BLaER1 treated with 17β-estradiol and CSF1 and Interleukin-3, amounts not matched to agents 10 nM and 100 nM (cell line): ENCODE data around the gene AP1S1.
"Not testable (repeated sequence)": the region's sequence is repeated elsewhere in the genome, so short reads cannot be mapped to it uniquely, and the experiment has no call there.

Experiments
- H3K27ac ChIP-seq, 11 experiments: shearing (Covaris generic); formaldehyde crosslinking; 2 replicates each; pipeline ENCODE4 v1.8.1; 2022
- H3K27me3 ChIP-seq, 11 experiments: shearing (Covaris generic); formaldehyde crosslinking; 2 replicates each; pipeline ENCODE4 v1.8.1; 2022
- H3K36me3 ChIP-seq, 11 experiments: shearing (Covaris generic); formaldehyde crosslinking; 2 replicates each; pipeline ENCODE4 v1.8.1; 2022
- H3K4me1 ChIP-seq, 10 experiments: shearing (Covaris generic); formaldehyde crosslinking; 2 replicates each; pipeline ENCODE4 v1.8.1; 2022
- H3K4me2 ChIP-seq, 11 experiments: shearing (Covaris generic); formaldehyde crosslinking; 2 replicates each; pipeline ENCODE4 v1.8.1; 2022
- H3K4me3 ChIP-seq, 10 experiments: shearing (Covaris generic); formaldehyde crosslinking; 2 replicates each; pipeline ENCODE4 v1.8.1; 2022
- H3K9ac ChIP-seq, 11 experiments: shearing (Covaris generic); formaldehyde crosslinking; 2 replicates each; pipeline ENCODE4 v1.8.1; 2022
- H3K9me3 ChIP-seq, 11 experiments: shearing (Covaris generic); formaldehyde crosslinking; replicated peaks in 1 of 11; 2 replicates each; pipeline ENCODE4 v1.8.1; 2022
- H4K20me1 ChIP-seq, 11 experiments: shearing (Covaris generic); formaldehyde crosslinking; 2 replicates each; pipeline ENCODE4 v1.8.1; 2022
- Cebpa-rat ChIP-seq, 11 experiments: shearing (Covaris generic); IDR thresholded peaks; 2 replicates each; pipeline ENCODE4 v1.8.1; 2022

Gene AP1S1

GRCh38 chr7:101113836-101114235, 40.4 kb upstream of the AP1S1 start:
- Histone ChIP-seq H3K9ac (no peak overlapping the region), H3K36me3 (no peaks in the 10 kb centered on the region), H3K27me3 (peaks cover 0 to 3% (median 0%) of the 10 kb centered on the region in 11 experiments; a peak in 1 of 22 replicates), H4K20me1 (no peaks in the 10 kb centered on the region; a peak in 2 of 22 replicates), H3K4me1 (peaks cover 2 to 37% (median 18%) of the 10 kb centered on the region in 10 experiments), H3K9me3 (no peaks in the 10 kb centered on the region), H3K4me2 (peak overlapping the region in 7 of 11 experiments; percentile 1 to 51 (median 37); a peak in 10 of 22 replicates), H3K27ac (no peak overlapping the region), H3K4me3 (no peak overlapping the region)
- no peak for TF ChIP-seq Cebpa-rat (IDR thresholded peaks at IDR 0.05)

GRCh38 chr7:101114492-101114891, 39.8 kb upstream of the AP1S1 start:
- Histone ChIP-seq H3K27me3 (no peaks in the 10 kb centered on the region), H4K20me1 (no peaks in the 10 kb centered on the region; a peak in 2 of 22 replicates), H3K36me3 (no peaks in the 10 kb centered on the region), H3K4me2 (peak overlapping the region in 7 of 11 experiments; percentile 1 to 51 (median 37); a peak in 11 of 22 replicates), H3K27ac (no peak overlapping the region), H3K9me3 (no peaks in the 10 kb centered on the region), H3K9ac (peak overlapping the region in 2 of 11 experiments; percentile 9 to 24; a peak in 1 of 22 replicates), H3K4me3 (no peak overlapping the region), H3K4me1 (peaks cover 0 to 37% (median 14%) of the 10 kb centered on the region in 10 experiments; a peak in 15 of 20 replicates)
- TF ChIP-seq Cebpa-rat (IDR thresholded peaks at IDR 0.05), result no peak

DNA sequence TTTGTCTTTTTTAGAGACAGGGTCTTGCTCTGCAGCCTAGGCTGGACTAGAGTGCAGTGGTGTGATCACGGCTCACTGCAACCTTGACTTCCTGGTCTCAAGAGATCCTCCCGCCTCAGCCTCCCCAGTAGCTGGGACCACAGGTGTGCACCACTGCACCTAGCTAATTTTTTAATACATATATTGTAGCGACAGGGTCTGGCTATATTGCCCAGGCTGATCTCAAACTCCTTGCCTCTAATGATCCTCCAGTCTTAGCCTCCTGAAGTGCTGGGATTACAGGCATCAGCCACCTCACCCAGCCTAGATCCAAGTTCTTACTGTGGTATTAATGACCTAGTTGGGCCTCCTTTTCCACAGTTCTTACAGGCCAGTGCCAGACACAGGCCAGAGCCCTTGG, 39.1 kb upstream of the AP1S1 start:
- no peaks in the 10 kb centered on the region for H3K9me3 ChIP-seq
- H3K4me1 ChIP-seq, result peaks cover 4 to 37% (median 19%) of the 10 kb centered on the region in 10 experiments; a peak in 19 of 20 replicates
- H3K4me3 ChIP-seq, result no peak overlapping the region
- no peak for TF ChIP-seq Cebpa-rat (IDR thresholded peaks at IDR 0.05)
- no peak overlapping the region for H3K9ac ChIP-seq
- H3K27me3 ChIP-seq, result no peaks in the 10 kb centered on the region
- H4K20me1 ChIP-seq, result no peaks in the 10 kb centered on the region; a peak in 2 of 22 replicates
- 0 out of 22 replicates have a peak overlapping the region, but pooled peaks of 1 of the 11 experiments have one; percentile 51 for H3K4me2 ChIP-seq
- H3K27ac ChIP-seq, result no peak overlapping the region
- H3K36me3 ChIP-seq, result no peaks in the 10 kb centered on the region

DNA sequence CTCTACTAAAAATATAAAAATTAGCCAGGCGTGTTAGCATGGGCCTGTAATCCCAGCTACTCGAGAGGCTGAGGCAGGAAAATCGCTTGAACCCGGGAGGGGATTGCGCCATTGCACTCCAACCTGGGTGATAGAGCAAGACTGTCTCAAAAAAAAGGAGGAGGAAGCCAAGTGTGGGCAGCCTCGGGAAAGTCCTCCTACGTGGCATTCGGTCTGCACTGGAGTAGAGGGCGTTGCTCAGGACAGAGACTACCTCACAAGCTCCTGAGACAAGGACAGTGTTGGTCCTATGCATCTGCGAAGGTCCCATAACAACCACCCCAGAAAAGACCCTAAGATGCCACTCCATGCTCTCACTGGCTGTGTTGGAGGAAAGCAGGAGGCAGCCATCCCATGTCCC, 37.4 kb upstream of the AP1S1 start:
- Histone ChIP-seq H3K36me3 (no peaks in the 10 kb centered on the region), H3K4me3 (no peak overlapping the region), H4K20me1 (no peaks in the 10 kb centered on the region; a peak in 2 of 22 replicates), H3K9ac (no peak overlapping the region), H3K4me1 (peaks cover 9 to 48% (median 35%) of the 10 kb centered on the region in 10 experiments), H3K27me3 (0 out of 22 replicates have a peak, but pooled peaks cover 0 to 4% (median 0%) of the 10 kb centered on the region in 11 experiments), H3K27ac (no peak overlapping the region), H3K9me3 (no peaks in the 10 kb centered on the region), H3K4me2 (peak overlapping the region in 3 of 11 experiments; percentile 3 to 30 (median 10); a peak in 1 of 22 replicates)
- TF ChIP-seq Cebpa-rat (IDR thresholded peaks at IDR 0.05), result no peak

DNA sequence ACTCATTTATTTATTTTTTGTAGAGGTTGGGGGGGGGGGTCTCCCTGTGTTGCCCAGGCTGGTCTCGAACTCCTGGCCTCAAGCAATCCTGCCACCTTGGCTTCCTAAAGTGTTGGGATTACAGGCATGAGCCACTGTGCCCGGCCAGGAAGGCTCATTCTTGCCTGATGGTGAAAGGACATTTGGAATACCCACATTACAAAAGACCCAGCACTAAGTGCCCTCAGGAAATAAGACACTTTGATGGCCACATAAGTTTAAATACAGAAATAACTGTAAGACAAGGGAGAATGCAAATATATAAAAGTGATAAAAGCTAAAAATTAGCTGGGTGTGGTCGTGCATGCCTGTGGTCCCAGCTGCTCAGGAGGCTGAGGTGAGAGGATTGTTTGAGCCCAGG, 35.4 kb upstream of the AP1S1 start:
- no peaks in the 10 kb centered on the region for H3K9me3 ChIP-seq
- H3K4me2 ChIP-seq, result no peak overlapping the region
- no peak overlapping the region for H3K27ac ChIP-seq
- TF ChIP-seq Cebpa-rat (IDR thresholded peaks at IDR 0.05), result no peak
- H4K20me1 ChIP-seq, result no peaks in the 10 kb centered on the region; a peak in 1 of 22 replicates
- no peak overlapping the region for H3K4me3 ChIP-seq
- H3K9ac ChIP-seq, result no peak overlapping the region
- no peaks in the 10 kb centered on the region for H3K36me3 ChIP-seq
- peaks cover 0 to 19% (median 0%) of the 10 kb centered on the region in 11 experiments; a peak in 4 of 22 replicates for H3K27me3 ChIP-seq
- H3K4me1 ChIP-seq, result peaks cover 25 to 66% (median 54%) of the 10 kb centered on the region in 10 experiments

DNA sequence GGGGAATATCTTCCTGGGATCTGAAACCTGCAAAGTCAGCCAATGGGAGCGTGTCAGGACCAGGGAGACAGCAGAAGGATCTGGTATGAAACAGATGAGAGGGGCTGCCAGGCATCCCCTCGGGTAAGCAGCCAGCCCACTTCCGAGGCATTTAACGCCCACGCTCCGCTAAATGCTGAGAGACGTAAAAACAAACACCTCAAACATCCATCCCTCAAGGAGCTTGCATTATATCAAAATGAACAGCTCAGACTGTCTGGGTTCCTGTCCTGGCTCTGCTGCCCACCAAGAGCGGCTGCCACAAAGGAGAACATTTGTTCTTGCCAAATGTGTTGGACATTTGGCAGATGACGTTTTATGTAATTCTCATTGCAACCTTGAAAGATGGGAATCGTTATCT, 34.4 kb upstream of the AP1S1 start:
- Histone ChIP-seq H4K20me1 (no peaks in the 10 kb centered on the region; a peak in 1 of 22 replicates), H3K9ac (no peak overlapping the region; a peak in 1 of 22 replicates), H3K36me3 (no peaks in the 10 kb centered on the region), H3K27me3 (peaks cover 0 to 19% (median 0%) of the 10 kb centered on the region in 11 experiments; a peak in 4 of 22 replicates), H3K9me3 (no peaks in the 10 kb centered on the region), H3K4me1 (peaks cover 35 to 68% (median 60%) of the 10 kb centered on the region in 10 experiments), H3K4me3 (no peak overlapping the region), H3K27ac (no peak overlapping the region), H3K4me2 (peak overlapping the region in 10 of 11 experiments; percentile 1 to 94 (median 87); a peak in 19 of 22 replicates)
- no peak for TF ChIP-seq Cebpa-rat (IDR thresholded peaks at IDR 0.05)

DNA sequence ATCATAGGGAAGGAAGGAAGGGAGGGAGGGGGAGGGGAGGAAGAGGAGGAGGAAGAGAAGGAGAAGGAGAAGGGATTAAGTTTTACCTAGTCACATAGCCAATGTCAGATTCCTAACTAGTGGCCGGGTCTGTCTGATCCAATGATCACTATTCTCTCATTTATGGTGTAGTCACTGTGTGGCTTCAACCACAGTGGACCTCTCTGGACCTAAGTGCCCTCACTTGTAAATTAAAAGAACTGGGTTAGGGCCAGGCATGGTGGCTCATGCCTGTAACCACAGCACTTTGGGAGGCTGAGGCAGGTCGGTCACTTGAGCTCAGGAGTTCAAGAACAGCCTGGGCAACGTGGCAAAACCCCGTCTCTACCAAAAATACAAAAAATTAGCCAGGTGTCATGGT, 34.0 kb upstream of the AP1S1 start:
- peaks cover 0 to 19% (median 0%) of the 10 kb centered on the region in 11 experiments; a peak in 4 of 22 replicates for H3K27me3 ChIP-seq
- H3K36me3 ChIP-seq, result no peaks in the 10 kb centered on the region
- TF ChIP-seq Cebpa-rat (IDR thresholded peaks at IDR 0.05), result no peak
- no peak overlapping the region for H3K27ac ChIP-seq
- no peak overlapping the region for H3K9ac ChIP-seq
- no peaks in the 10 kb centered on the region; a peak in 1 of 22 replicates for H4K20me1 ChIP-seq
- H3K4me3 ChIP-seq, result no peak overlapping the region
- peak overlapping the region in 10 of 11 experiments; percentile 1 to 94 (median 87); a peak in 19 of 22 replicates for H3K4me2 ChIP-seq
- peaks cover 40 to 72% (median 63%) of the 10 kb centered on the region in 10 experiments for H3K4me1 ChIP-seq
- H3K9me3 ChIP-seq, result no peaks in the 10 kb centered on the region

DNA sequence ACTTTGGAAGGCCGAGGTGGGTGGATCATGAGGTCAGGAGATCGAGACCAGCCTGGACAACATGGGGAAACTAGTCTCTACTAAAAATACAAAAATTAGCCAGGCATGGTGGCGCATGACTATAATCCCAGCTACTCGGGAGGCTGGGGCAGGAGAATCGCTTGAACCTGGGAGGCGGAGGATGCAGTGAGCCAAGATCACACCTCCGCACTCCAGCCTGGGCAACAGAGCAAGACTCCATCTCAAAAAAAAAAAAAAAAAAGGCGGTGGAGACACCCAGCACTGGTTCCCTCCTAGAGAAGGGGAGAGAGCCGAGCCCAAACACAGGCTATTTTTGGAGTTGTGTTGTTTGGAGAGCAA, 32.7 kb upstream of the AP1S1 start:
- H3K36me3 ChIP-seq, H3K9me3 ChIP-seq, H4K20me1 ChIP-seq: not testable (repeated sequence)
- Histone ChIP-seq H3K4me2 (peak overlapping the region; percentile 77 to 94 (median 88)), H3K4me1 (peaks cover 53 to 85% (median 76%) of the 10 kb centered on the region in 10 experiments), H3K9ac (peak overlapping the region in 10 of 11 experiments; percentile 39 to 72 (median 64); a peak in 19 of 22 replicates), H3K27ac (peak overlapping the region in 10 of 11 experiments; percentile 47 to 79 (median 76); a peak in 19 of 22 replicates), H3K27me3 (peaks cover 0 to 28% (median 0%) of the 10 kb centered on the region in 11 experiments; a peak in 4 of 22 replicates), H3K4me3 (peak overlapping the region in 9 of 10 experiments; percentile 21 to 61 (median 29); a peak in 7 of 20 replicates)

DNA sequence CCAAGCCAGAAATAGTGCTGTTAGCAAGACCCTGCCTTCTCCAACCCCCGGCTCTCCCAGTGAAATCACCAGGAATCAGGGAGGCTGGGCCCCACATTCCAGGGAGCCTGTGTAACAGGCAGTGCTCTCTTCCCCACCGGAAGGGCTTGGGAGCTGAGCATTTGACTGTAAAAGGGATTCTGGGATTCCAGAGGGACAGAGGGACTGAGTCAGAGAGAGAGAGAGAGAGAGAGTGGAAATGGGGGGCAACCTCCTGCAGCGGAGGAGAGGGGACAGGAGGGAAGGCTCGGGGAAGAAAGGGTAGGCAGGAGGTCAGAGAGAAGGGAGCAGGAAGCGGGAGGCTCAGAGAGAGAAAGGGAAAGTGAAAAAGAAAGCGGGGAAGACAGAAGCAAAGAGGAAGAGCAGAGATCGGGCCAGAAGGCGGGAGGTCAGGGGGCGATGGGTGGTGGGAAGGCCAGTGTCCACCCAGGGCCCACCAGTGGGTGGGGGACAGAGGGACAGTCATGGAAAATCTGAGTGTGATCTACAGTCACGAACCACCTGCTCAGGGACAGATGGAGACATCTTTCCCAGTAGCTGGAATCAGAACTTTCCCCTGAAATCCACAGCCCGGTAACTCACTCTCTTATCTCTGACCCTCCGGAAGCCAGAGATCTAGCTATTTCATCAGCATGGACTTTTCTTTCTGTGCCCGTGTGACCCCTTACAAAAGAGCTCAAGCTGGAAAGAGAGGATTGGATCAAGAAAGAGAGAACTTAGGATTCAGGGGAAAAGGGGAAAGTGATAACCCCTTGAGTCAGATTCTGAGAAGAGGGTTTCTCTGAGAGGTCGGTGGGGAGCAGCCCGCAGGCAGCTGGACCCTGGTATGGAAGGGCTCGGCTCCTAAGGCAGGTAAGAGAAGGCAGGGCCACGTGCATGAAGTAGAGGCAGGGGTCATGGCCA, 32.0 kb upstream of the AP1S1 start:
- peak overlapping the region; percentile 12 to 61 (median 28); a peak in 14 of 20 replicates for H3K4me3 ChIP-seq
- H3K9ac ChIP-seq, result peak overlapping the region; percentile 39 to 72 (median 64); a peak in 20 of 22 replicates
- H3K4me1 ChIP-seq, result peaks cover 59 to 87% (median 81%) of the 10 kb centered on the region in 10 experiments
- no peak for TF ChIP-seq Cebpa-rat (IDR thresholded peaks at IDR 0.05)
- no peaks in the 10 kb centered on the region for H3K36me3 ChIP-seq
- peak overlapping the region in 10 of 11 experiments; percentile 47 to 79 (median 76); a peak in 19 of 22 replicates for H3K27ac ChIP-seq
- peaks cover 0 to 28% (median 0%) of the 10 kb centered on the region in 11 experiments; a peak in 4 of 22 replicates for H3K27me3 ChIP-seq
- peak overlapping the region; percentile 77 to 94 (median 88) for H3K4me2 ChIP-seq
- H3K9me3 ChIP-seq, result no peaks in the 10 kb centered on the region
- H4K20me1 ChIP-seq, result no peaks in the 10 kb centered on the region
